HG03432 (cell line): ENCODE results near the gene PXDN.

Experiments
- ATAC-seq: cut with Tn5 transposase; IDR thresholded peaks from one replicate; pipeline ENCODE4 v1.9.1; 2021; ENCODE audit warnings: mild to moderate bottlenecking, moderate library complexity; ENCODE audit not compliant: unreplicated experiment

The PXDN gene

DNA sequence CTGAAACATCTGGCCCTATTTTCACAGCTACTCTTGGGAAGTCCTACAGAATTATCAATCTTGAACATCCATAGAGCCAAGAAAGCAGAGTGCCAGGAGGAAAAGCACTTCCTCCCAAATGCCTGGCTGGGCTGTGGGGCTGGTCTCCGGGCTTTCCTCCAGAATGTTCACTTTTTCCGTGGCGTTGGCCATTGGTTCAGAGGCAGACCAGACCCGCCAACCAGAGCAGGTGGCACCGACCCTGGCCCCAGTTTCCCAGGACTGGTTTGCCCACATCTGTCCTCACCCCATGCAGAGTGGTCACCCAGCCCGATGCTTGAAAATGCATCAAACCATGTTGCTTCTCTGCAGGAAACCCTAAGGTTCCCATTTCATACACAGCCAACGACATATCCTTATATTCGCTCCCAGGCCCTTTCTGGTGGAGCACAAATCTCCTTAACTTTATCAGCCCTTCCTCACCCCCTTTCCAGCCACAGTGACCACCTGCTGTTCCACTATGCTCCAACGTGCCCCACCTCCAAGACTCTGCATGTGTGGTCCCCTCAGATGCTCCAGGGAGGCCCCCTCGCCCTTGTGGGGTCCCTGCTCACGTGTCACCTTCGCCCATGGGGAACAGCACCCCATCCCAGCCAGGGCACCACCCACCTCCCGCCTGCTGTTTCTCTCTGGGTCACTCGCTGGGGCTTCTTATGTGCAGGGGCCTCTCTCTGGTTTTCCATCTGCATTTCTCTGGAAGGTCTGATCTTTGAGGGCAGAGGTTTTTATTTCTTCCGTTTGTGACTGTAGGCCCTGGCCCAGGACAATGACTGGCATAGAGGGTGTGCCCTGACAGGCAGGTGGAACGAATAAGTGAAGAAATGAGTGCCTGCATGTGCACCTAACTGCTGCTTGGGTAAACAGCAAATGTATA, 92.9 kb downstream of the PXDN start:
- ATAC-seq, result no peak

DNA sequence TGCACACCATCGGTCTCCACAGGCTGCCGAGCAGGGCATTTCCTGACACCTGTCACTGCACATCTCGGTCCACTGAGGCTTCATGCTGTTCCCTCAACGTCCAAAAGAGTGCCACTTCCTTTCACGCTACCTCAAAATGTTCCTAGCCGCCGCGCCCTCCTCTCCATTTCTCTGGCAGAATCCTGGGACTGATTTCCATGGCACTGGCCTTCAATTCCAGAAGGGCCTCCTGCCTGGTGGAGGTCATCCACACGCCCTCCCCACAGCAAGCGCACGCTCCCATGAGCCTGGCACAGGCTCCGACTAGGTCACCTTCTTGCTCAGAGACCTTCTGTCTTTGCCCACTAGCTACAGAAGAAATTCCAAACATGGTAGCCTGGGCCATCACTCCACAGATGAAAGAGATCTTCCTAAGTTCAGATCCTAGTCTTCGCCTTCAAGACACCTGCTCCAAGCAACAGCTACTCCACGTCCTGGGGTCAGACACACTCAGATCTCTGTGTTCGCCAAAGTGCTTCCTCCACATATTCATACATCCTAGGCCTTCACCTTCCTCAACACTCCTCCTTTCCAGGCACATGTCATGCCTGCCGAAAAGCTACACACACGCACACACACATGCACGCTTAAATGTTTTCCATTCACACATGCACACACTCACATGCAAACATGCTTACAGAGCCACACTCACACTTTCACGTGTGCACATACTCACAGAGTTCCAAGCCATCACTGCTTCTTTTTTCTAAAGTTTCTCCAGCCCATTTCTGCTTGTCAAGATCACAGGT, 94.0 kb downstream of the PXDN start:
- ATAC-seq, result no peak

DNA sequence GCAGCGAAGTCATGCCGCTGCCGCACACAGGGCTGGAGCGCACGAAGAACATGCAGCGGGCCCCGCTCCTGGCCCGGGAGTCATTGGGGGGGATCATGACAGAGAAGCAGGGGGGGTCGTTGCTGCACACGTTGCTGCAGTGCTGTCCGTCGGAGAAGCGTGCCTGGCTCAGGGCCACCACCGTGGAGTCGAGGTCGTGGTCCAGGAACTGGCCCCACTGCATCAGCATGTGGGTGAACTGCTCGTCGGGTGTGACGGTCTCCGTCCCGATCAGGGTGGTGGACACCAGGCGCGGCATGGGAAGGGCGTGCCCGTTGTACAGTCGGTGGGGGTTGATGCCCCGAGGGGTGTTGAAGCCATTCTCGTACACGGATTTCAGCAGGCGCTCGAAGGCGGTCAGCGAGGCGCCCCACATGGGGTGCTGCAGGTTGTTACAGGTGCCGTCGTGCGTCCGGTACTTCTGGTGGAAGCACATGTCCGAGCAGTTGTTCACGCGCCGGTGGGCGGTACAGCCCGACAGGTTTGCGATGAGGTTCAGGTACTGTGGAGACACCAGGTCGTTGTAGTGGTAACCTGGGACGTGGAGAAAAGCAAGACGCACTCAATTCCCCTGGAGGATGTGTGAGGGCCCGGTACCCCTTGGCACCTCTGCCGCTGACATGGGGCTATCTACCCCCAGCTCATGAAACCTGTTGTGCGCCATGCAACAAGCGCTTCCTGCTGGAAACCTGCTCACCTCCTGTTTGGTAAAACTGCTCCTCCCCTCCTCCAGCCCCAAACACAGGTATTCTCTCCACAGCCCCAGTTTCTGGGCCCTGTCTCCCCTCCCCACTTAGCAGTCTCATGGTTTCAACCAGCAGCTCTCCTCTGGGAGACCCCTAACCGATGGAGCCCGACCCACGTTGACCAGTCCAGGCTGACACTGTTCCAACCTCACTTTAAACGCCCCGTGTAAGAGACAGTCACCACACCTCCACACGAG, 94.9 kb downstream of the PXDN start:
- no peak for ATAC-seq

DNA sequence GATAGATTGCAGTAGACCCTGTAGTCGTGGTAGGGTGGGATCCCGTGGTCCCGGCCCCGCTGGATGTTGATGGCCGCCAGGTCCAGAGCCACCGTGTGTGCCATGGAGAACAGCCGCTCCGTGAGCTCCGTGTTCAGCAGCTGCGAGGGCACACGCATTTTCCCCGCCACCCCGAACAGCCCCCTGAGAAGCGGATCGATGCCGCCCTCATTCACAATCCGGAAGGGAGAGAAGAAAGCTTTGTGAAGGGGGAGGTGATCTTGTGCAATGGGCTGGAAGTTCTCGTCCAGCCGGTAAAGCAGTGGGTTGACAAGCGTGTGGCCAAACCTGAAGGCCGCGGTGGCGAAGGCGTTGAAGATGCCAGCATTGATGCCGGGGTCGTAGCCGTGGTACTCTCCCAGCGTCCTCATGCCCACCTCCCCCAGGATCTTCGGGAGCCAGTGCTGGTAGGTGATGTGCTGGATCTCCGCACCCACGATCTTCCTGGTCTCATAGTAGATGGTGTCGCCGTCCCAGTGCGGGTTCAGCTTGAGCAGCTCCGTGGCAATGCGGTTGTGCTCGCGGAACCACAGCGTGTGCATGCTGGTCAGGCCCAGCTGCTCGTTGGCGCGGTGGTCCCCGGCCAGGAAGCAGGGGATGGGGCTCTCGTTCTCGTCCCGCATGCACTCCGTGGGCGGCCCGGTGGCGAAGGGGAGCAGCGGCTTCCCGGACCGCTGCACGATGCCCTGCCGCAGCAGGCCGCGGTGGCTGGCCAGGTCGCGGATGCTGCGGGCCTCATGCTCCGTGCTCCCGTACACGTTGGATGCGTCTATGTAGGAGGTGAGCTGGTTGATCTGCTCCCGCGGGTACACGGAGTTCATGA, 95.8 kb downstream of the PXDN start:
- no peak for ATAC-seq

DNA sequence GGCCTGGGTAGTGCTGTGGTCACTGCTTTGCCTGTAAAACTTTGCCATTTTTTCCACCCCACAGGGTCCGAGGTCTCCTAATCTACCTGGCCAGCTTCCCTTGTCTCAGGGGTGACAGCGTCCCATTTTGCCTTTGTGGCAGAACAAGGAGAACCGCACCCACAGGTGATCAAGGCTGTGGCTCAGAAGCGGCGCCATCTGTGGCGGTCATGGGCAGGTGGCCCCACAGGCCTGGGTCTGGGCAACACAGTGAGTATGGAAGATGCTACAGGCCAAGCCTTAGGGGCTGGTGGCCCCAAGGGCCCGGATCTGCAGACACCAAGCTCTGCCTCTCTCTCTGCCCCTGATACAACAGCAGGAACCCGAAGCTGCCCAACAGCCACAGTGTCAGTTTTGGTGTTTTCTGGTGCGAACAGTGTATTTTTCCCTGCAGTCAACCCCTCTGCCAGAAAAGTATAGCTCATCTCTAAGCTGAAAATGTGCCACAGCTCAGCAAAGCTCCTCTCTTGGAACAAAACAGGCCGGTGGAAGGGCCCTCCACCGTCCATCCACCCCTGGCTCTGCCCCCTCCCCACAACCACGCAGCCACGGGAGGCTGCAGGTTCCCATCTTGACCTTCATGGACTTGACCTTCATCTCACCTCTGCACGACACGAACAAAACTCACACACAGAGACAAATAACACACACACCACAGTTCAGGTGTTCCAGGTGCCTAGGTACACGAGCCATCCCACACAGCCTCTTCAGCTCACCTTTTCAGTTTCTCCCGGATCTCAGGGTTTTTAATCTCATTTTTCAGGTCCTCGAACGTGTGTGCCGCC, 96.7 kb downstream of the PXDN start:
- ATAC-seq, result no peak

DNA sequence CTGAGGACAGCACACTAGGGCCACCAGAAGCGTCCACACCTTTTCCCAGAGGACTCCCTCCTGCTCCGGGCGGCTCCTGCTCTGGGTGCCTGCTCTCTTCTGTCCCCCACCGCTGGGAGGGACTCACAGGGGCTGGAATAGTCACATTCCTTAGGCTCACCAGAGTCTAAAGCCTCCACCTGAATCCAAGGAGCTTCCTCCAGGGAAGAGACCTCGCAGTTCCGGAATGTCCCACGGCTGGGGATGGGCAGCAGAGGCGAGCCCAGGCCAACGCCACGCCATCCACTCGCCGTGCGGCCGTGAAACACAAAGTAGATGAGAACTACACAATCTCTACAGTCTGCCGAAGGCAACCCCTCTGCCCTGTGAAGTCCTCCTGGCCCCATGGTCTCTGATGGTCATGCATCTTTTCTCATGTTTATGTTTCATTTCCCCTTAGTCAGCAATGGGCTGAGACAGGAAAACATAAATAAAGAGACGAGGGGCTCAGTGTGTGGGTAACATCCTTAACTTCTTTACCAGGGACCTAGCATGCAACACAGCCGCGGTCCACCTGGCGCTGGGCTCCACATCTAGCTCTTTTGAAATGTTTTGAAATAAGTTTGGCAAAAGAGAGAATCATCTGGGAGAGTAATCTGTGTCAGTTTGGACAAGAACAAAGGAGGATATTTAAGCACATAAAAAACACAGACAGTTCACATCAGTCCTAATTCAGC, 98.4 kb downstream of the PXDN start:
- ATAC-seq, result no peak

DNA sequence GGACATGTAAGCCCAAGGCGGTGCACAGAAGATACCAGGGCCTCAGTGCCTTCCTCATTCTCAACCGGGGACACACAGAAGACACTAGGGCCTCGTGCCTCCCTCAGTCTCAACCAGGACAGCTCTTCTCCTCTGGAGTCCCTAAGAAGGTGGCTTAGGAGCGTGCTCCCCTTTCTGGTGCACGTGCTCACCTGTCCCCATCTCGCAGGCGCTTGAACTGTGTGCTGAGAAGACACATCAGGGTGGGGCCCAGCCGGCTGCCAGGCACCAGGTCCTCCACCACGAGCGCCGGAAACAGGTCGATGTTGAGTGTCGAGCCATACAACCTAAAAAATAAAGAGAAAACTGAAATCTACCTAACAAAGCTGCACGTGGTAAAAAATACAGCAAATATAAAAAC, 99.9 kb downstream of the PXDN start:
- no peak for ATAC-seq

DNA sequence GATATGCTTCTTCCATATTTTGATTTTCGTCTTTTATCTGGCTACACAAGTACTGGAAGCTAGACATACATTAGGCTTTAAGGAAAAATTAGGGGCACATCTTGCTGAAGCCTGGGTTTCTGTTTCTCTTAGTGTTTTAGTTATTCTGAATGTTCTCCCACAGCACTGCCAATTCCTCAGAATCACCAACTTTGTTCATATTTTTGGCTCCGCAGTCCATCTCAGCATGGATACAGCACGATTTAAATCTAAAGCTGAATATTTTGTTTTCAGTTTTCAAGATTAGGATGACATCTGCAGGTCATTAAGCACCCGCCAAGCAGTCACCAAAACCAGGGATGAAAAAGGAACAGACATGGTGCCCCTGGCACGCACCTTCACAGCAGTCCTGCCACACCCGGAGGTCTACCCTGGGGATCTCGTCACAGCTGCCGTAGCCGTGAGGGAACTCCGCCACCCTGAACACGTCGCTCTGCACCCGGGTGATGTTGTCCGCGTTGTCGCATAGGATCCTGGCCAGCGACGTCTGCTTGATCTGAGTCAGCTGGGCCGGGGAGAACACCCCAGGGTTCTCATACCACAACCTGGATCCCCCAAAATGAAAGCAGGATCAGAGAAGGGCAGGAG, 101.2 kb downstream of the PXDN start:
- no peak for ATAC-seq

DNA sequence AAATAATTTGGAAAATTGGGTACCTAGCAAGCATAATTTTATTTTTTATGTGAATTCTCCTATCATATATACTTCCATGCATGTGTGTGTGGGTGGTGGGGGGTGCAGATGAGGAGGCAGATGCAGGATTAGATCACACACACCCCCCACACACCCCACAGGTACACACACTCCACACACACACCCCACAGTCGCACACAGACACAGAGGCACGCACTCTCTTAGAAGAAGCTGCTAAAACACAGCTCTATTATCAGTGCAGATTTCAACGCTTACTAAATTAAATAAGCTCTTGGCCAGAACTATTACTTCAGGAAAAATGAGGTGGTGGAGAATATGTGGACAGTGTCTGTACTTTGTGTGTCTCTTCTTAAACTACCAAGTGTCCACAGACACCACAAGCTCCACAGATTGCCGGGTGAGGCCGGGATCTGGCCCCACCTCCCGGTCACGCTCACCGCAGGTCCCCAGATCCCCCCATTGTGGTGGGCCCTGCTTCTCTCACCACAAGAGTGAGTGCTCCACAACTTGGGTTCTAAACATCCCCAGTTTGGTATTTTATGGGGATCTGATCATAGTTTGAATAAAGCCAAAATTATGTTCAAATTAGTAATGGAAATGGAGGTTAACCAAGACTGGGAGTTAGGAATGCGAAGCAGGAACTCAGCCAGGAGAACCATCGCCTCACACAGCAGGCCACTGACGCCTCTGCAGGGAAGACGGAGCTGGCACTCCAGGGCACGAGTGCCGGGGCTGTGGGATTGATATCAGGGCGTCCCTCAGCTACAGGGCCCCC, 102.1 kb downstream of the PXDN start:
- ATAC-seq, result no peak

DNA sequence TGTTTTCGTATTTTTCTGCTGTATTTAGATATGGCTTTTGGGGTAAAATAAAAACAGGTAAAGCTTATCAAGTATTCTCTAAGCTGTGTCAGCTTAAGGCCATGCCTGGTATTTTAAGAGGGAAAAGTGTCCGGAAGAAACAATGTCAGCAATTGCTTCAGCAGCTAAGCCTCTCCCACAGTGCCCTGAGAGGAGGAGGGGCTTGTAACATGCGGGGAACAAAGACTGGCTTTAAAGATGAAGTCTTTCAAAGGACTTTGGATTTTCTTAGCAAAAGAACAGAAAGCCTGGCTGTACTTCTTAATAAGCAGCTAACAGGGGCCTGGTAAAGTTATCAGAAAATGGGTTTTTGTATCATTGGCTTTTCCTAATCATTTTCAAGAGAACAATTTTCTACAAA, 102.8 kb downstream of the PXDN start:
- no peak for ATAC-seq

DNA sequence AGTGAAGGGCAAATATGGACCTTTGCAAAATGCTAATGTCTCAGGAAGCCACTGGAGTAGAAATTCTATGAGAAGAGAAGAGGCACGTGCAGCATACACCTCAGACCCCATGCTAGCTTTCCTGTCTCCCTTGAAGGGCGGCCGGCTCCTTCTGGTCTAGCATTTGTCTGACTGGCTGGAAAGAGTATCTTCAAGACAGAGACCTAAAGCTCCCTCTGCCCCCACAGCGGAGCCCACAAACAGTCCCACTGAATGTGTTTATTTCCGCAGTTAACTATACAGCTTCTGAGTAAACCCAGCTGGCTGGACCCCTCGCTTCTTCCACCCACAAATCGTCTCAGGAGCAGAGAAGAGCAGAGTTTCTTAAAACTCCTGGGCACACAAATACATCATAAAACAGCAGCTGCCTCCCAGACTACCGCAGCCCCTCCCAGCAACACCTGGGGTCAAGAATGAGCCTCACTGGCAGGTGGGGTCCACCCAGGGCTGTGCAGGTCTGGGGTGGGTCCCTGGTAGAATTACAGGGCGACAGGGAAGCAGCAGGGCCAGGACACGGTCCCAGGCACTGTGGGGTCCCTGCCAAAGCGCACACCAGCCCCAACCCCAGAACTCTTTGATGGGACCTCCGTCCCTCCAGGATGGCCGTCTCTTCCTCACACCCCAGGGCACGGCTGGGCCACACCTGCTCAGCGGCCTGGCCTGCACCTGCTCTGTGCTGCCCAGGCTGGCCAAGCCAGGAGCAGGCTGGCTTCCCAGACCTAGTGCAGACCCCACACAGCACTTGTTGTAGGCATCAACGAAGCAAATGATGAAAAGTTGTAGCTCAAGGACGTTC, 103.8 kb downstream of the PXDN start:
- no peak for ATAC-seq

DNA sequence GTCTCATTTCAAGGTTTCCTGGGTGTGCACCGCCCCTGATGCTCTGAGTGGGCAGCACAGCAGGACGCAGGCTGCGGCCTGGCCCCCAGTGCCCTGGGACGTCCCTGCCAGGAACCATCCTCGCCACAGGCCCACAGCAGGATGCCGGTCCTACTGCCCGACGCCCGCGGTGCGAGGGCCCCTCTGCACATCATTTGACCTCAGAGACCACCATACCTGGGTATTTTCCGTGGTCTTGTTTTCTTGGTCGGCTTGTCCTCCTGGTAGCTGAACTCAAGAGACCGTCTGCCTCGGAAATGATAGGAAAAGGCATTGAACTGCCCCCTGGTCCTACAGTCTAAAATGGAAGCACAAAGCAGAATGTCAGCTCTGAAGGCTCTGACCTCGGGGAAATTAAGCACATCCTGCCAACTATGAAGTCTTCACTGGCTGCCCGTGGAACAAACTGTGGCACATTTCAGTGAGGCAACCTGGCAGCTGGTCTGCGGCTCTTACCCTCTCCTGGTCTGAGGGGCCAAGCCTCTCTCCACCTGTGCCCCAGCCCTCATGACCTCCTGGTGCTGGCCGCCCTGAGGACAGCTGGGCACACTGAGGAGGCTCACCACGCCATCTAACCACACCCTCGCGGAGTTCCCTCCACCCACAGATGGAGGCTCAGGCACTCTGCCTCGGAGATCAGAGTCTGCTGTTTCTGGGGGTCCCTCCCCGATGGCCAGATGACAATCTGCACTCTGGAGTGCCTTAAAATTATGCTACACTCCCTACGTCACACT, 105.0 kb downstream of the PXDN start:
- ATAC-seq, result no peak

DNA sequence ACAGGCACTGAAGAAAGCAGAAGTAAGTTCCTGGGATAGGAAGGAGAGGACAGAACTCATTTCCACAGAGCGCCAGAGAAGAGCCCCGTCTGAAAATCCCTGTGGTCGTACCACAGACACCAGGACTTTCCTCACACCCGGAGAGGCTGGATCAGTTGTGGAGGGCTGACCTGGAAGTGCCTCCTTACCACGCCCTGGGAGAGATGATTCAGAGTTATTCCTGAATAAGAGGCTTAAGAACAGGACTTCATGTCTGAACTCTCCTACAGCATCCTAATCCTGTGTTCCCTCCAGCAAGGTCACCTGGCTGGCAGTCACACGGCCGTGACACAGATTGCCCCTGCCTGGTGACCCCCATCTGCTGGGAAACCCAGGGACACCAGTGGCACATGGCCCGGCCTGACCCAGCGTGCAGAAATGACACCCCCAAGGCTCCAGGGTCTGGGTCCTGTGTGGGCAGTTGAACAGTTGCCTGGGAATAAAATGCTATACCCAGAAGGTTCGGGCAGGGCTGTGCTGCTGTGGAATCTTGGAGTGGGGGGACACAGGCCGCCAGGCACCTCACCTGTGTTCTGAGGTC, 105.9 kb downstream of the PXDN start:
- no peak for ATAC-seq

DNA sequence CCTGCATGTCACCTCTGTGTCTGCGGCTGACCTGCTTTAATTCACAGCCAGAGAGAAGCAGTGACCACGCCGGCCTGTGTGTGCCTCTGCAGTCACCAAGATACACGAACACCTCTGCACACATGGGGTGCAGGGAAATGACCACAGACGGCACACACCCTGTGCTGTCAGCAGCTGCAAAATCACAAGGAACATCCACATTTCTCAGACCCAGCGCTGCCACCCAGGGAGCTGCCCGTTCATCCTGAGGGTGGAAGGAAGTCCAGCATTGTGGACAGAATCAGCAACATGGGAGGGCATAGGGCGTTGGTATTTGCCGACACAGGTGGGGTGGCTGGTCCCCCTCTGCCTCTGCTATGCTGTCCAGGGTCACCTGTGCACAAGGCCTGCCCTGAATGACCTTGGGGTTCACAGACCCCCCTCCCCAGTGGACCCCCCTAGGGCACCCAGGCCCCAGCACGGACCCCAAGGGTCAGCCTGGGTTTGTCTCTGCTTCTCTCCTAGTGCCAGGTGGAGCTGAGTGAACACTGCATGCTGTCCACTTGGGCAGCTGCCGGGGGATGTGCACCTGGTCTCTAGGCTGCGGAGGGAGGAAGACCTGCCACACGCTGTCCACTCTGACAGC, 107.4 kb downstream of the PXDN start:
- no peak for ATAC-seq

DNA sequence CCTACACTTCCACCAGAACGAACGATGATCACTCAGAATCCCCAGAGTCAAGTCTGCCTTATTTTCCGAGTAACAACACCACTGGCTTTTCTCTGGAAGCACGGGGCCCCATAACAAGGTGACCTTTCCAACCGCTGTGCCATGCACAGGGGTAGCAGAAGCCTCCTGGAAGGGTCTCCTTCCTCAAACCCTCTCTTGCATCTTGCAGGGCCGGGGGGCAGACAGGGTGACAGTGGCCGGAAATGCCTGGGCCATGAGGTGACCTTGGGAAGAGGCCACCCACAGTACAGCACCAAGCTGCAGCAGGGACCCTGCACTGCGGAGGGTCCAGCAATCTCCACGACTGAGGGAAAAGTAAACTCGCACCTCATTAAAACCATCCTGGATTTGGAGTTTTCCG, 108.5 kb downstream of the PXDN start:
- ATAC-seq, result no peak
